Effector CD8-positive, alpha-beta T cell (primary cell): Measurements from ENCODE around the gene WWC2.

Source experiments
- DNase-seq: peaks from one replicate; lab custom pipeline; 2025; lab: John Stamatoyannopoulos, UW

The WWC2 gene

DNA sequence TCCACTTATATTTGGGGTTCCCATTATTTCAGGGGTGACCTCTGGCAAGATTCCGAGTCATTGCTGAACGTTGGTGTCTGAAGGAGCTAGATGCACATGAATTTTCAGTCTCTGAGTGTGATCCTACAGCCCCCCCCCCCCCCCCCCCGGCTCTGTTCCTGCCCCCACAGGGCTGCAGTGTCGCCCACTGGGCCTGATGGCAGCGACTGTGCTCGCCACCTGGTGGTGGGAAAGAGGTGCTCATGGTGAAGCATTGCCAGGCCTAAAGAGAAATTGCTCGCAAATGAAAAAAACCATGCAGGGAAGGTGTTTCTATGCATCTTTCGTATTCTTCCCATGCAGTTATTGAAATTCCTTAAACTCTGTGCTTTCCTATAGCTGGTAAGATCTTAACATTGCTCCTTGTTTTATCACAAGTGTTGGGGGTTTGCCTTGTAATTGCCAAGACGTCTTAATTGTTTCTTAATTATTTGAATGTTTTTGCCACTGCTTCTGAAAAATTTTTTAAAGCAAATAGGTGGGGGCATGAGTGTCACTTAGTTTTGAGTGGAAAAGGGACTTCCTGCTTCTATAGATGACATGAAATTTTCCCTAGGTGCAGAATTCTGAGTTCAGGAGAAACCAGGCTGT is 157.8 kb downstream of the WWC2 start:
- peak; percentile 2 for DNase-seq

DNA sequence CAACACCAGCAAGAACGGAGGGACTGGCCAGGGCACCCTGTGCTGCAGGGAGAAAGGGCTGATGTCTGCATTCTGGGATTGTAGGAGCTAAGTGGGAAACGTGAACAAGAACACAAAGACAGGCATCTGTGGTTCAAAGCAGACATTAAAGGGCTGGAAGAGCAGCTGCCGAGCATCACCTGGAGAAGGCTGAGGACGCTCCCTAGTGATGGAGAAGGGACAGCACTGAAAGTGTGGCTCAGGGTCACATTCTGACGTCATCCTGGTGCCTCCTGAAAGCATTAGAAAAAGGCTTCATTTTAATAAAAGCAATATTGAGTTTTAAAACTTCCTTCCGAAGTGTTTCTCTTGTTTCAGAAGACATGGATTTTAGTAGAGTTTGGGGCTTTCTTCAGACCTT is 158.8 kb downstream of the WWC2 start:
- no peak for DNase-seq

DNA sequence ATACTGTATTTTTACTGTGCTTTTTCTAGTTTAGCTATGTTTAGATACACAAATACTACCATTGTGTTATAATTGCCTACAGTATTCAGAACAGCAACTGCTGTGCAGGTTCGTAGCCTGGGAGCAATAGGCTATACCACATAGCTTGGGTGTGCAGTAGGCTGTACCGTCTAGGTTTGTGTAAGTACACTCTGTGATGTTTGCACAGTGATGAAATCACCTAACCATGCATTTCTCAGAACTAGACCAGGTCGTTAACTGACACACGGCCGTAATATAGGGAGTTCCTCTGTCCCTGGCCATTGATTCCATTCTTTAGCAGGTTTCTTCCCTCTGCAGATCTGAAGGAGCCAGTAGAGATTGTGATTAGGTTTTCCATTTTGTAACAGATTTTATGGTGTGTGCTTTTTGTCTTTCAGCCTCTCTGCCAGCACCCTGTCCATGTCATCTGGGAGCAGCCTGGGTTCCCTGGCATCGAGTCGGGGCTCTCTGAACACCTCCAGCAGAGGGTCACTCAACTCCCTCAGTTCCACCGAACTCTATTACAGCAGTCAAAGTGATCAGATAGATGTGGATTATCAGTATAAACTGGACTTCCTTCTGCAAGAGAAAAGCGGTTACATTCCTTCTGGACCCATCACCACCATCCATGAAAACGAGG is 161.6 kb downstream of the WWC2 start:
- DNase-seq: no peak

DNA sequence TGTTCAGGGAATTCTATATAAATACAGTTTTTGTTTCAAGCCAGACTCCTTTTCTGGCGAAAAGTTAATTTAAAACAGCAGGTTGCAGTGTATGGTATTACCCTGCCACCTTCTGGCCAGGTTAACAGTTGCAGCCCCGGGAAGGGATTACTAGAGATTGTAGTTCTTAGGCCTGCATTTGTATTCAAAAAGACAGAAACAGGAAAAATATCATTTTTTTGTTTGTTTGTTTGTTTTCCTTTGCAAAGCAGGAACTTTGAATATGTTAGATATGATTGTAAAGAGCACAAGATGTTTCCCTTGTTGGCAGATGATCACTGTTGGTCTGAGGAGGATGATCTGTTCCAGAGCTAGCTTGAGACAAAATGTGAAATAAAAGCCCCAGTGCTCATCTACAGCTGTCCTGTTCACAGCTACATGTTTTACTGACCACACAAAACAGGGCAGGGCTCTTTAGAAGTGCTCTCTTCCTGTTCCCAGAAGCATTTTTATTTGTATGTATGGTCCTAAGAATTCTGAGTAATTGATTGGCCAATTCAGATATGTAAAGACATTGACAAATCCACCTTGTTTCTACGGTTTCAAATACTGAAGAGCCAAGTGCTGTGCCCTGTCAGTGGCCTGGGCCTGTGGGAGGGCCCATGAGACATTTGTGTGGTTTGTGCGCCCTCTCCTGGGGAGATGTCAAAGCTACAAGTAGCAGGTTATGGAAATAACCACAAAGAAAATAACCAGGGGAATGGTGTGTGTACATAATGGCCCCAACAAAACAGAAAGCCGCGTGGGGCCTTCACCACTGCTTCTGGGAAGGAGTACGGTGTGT is 163.1 kb downstream of the WWC2 start:
- peak; percentile 44 for DNase-seq

DNA sequence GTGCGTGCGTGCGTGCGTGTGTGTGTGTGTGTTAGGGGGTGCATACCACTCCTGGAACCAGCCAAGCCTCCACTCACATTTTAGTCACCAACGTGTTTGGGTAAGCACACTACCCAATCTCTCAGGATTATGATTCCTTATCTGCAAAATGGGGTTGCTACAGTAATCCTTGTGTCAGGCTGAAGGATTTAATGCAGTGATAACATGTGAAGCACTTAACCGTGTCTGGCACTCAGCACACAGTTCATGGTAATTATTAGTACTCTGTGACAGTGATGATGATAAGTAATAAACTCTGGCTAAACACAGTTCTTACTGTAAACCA is 163.7 kb downstream of the WWC2 start:
- no peak for DNase-seq

DNA sequence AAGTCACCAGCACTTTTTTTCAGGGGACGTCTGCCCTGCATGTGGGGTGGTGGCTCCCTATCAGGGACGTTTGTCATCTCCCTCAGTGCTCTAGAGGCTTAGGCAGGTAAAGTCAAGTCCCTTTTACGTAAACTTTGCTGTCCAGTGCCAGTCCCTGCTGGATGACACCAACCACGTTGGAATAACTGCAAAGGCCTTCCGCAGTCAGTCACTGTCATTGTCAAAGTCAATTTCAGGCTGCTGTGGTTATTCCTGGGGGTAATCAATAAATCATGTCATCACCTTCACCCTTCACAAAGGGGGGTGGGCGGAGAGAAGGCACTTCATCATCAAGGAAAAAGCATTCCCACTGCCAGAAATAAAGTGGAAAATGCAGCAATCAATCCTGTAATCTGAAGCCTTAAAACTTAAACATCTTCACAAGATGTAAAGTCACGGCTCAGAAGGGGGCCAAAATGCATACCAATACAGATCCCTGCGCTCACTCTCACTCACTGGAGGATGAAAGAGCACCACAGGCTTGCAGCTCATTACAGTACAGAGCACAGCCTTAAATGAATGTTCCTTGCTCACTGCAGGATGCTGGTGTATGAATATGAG is 164.8 kb downstream of the WWC2 start:
- DNase-seq: no peak

DNA sequence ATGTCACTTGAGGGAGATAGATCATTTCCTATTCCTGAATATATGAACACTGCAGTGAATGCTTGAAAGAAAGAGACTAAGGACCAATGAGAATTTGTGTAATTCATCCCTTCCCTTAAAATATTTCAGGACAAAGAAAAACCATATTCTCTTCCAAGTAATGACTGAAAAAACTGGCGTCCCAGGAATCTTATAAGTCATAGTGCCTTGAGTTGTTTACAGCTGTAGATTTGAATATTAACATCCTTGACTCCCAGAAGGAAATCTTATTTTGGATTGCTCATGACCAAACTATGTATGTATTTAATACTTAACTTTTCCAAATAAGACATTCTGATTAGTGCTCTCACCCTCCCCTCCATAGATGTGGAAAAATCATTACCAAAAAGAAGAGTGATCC is 165.6 kb downstream of the WWC2 start:
- DNase-seq: no peak

DNA sequence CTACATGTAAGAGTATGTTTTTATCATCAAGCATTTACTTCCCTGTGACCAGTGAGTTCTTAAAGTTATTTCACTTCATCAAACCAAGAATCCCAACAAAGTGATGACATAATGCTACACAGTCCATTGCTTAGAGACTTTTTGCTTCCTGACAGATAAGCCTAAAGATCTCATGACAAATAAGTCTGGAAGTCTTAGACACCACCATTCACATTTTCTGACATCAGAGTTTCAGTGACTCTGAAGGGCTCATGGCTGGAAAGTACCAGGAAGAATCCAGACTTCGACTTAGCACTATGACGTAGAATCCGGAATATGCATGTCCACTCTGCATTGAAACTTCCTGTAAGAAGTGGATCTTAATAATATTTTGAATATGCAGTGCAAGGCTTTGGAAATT is 167.3 kb downstream of the WWC2 start:
- DNase-seq: no peak

DNA sequence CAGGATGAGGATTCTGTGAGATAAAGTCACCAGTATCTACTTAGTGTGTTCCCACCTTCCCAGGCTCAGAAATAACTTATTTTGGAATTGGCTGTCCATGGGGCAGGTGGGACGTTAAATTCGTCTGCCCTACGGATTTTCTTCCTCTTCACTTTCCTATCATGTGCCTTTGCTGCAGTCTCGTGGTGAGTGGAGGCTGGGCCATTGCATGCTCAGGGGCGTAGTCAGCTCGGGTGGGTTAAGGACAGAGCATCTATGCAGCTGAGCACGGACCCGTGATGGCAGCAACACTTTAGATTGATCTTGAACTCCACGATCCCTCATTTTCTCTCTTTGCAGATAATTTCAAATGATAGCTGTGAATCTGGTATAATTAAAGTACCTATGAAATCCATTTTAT is 169.5 kb downstream of the WWC2 start:
- DNase-seq: no peak

DNA sequence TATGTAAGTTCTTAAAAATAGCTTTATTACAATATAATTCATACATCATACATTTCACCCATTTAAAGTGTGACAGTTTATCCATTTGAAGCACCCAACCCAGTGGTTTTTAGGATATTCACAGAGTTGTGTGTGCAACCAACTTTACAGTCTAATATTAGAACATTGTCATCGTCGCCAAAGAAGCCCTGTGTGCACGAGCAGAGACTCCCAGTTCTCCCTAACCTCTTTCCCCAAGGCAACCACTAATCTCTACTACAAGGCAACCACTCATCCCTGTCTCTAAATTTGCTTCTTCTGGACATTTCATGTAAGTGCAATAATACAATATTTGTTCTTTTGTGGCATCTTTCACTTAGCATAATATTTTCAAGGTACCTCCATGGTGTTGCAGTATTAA is 173.3 kb downstream of the WWC2 start:
- no peak for DNase-seq

DNA sequence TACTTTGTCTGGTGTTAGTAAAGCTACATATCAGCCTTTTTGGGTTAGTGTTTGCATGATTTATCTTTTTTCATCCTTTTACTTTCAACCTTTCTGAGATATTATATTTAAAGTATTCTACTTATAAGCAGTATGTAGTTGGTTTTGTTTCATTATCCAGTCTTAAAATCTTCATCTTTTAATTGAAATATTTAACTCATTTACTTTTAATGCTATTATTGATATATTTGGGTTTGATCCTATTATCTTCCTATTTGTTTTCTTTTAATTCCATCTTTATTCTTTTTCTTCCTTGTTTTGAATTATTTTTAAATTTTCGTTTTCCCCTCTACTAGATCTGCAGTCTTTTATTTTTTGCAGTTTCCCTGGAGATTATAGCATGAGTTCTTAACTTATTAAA is 177.0 kb downstream of the WWC2 start:
- no peak for DNase-seq

DNA sequence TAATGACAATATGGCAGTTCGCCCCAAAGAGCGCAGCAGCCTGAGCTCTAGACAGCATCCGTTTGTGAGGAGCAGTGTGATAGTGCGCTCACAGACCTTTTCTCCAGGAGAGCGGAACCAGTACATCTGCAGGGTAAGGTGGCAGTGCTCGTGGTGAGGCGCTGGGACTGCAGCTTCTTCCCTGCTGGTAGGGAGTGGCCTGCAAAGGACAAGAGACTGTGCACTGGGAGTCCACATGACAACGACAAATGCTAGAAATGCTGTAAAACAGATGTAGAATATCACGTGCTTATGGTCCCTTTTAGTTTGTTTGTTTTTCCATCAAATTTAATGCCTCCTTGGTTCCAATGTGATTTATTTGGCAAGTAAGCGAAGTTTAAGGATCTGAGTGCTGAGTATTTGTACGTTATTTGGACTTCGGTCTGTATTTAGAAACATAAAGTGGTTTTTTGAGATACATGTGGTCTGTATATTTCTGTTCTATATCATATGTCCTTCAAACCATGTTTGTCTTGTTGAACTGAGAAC is 185.3 kb downstream of the WWC2 start:
- DNase-seq: no peak

DNA sequence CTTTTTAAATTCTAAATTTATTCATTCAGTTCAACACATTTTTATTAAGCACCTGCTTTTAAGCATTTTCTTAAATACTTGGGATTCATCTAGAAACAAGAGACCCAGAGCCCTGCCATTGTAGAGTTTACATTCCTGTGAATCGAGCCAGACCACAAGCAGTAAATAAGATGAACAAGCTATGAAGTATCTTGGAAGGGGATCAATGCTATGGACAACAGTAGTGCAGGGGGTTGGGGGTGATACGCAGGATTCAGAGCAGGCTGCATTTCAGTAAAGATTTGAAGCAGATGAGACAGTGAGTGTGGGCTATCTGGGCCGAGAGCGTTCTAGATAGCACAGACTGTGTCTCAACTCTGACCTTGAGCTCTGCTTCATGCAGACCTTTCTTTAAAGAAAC is 185.9 kb downstream of the WWC2 start:
- DNase-seq: no peak

DNA sequence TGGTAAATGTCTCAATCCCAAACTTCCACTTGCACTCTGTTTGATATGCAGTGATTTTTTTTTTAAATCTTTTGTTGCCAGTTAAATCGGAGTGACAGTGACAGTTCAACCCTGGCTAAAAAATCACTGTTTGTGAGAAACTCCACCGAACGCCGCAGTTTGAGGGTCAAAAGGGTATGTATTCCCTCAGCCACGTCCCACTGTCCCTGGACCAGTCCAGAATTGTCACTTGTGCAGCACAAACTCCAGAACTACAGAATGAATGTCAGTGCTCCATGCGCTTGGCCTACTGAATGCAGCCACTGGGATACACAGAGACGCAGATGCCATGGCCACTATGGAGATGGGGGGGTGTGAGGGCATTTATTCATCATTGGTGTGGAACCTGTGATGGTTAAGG is 186.8 kb downstream of the WWC2 start:
- DNase-seq: no peak

DNA sequence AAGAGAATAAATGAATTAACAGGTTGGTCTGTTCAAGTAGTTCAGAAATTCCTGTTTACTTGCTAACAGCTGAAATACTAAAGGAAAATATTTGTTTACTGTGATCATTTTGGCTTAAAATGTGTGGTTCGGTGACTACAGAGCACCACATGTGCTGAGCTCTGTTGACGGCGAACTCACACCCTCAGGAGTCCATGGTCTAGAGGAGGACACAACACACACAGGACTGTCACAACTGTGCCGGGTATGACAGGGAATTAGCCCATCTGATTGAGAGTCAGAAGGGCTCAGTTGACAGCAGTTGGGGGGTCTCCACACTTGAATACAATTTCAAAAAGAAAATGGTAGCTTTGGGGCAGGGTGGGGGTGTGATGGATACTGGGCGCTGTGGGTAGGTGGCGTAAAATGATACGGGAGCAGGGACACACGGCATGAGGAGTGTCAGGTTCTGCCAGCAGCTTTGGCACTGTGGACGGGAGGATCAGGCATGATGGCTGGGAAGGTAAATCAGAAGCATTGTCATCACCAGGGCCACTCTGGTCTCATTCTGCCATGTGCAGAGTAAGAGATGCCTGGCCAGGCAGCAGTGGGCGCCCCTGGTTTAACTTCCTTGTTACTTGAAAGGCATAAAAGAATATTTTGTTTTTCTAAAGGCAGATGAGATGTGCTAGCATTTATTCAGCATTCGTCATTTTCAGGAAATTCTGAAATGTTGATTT is 187.7 kb downstream of the WWC2 start:
- DNase-seq: no peak

DNA sequence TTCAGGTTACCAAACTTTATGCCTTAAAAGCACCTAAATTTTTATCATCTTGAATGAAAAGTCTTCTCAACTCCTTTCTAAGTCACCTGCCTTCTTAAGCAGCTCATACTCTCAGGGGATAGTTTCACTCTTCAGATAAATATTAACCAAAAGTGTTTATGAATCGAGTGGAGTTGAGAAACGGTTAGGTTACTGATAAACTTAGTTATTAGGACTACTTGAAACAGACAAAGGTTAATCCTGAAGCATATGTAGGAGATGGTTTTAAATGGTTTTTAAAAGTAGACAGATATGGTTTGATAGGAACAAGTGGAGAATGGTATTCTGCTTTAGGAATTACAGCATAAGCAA is 188.2 kb downstream of the WWC2 start:
- no peak for DNase-seq

DNA sequence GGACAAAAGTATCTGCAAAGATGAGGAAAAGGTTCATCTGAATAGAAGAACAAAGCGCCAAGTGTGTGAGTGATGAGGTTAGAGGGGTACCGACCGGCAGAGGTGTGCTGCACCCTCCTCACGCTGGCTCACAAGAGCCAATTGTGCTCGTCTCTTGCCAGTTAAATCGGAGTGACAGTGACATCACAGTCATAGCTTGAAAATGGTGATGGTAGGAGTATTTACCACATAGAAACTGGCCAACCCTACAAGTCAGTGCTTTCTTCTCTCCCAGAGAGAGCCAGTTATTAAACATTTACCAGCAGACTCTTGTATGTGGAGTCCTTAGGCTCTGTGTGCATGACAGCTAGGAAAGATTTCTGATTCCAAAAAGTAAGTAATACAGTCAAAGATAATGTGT is 188.6 kb downstream of the WWC2 start:
- no peak for DNase-seq

DNA sequence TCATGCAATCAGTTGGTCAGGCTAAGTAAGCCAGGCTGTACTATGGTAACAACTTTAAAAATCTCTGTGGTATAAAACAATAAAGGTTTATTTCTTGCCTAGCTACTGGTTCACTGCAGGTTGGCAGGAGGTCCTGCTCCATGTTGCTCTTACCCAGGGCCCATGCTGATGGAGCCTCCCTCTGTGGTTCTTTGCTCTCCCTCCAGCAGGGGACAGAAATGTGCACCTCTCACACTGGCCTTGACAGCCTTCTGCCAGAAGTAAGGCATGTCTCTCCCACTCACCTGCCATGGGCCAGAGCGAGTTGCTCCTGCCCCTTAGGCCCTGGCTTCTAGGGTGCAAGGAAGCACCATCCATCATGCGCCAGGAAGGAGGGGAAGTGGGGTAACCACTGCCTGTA is 189.9 kb downstream of the WWC2 start:
- no peak for DNase-seq

DNA sequence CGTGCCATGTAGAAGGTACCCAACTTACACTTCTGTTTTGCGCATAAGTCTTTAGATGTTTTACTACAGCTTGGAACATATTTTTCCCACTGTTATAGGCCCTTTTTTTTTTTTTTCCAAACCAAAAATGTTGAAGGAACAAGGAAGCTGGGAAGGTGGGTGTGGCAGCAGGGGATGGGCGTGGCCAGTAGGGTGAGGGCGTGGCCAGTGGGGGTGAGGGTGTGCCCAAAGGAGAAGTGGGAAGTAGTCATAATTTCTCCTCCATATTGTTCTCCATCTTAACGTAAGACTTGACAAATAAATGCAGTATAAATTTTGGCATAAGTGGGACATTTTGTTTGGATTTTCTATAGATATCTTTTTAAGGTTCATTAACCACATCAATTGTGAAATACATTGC is 190.6 kb downstream of the WWC2 start:
- no peak for DNase-seq

DNA sequence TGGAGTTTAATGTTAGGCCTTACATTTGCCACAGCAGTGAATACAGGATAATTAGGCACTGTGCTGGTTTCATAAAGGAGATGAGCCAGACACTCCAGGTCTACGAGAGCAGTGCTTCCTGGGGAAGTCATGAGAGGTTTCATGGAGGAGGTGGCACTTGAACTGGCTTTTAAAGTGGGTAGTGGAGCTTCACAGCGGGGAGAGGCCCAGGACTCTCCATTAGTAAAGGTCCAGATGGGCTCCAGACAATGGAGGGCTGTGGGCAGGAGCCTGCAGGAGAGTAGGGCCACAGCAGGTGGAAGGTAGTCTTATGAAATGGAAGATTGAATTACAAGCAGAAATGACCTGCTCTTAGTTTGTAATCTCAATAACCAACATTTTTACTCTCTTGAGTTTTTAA is 192.0 kb downstream of the WWC2 start:
- DNase-seq: no peak

DNA sequence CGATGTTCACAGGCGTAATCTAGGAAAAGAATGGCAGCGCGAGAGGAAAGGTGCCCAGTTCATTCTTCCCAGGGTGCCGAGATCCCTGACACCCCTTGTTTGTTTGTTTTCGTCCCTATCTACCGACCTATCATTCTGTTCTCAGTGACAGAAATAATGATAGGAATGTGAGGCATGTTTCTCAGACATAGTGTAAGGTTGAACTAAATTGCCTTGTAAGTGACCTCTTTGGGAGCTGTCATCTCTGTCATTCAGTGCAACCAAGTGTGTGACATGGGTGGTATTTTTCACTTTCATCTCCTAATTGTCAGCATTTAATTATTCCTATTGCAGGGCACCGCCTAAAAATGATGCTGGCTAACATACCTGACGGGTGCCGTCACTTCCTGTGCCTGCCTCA is 196.7 kb downstream of the WWC2 start:
- no peak for DNase-seq

DNA sequence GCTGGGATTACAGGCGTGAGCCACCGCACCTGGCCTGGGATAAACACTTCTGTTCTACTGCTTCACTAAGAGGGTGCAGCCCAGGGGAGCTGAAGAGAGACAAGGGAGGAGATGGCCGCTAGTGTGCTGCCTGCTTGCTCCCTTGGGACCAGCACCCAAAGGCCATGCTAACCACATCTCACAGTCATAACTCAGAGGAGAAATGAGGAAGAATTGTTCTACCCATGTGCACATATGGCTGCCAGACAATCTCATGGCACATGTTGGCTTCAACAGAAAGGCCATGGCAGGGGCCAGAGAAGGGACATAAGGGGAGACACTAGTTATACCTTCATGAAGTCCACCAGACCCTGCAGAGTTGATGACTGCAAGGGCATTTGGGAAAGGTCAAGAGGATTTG is 198.6 kb downstream of the WWC2 start:
- DNase-seq: no peak
